ENCODE data around the gene NUDCD3.

Gene NUDCD3

GRCh38 chr7:44497155-44498027 is 6.9 kb upstream of the NUDCD3 start:
- Histone ChIP-seq H3K9ac (ENCODE audit: low read depth in 1 of 2, low read length in 2 of 2) (no peak overlapping the region), H3K27ac (ENCODE audit: low read depth in 2 of 2, low read length in 2 of 2) (no peak overlapping the region), H3K9me3 (ENCODE audit: control insufficient read depth in 2 of 2, low read length in 2 of 2) (no peaks in the 10 kb centered on the region), H3K4me1 (ENCODE audit: control insufficient read depth in 2 of 2, insufficient read depth in 2 of 2, low read length in 2 of 2) (no peaks in the 10 kb centered on the region), H3K27me3 (ENCODE audit: control insufficient read depth in 2 of 2, insufficient read depth in 2 of 2, low read length in 2 of 2) (no peaks in the 10 kb centered on the region), H3K36me3 (ENCODE audit: control insufficient read depth in 2 of 2, insufficient read depth in 2 of 2, low read length in 2 of 2) (no peaks in the 10 kb centered on the region), H3K4me3 (ENCODE audit: low read length in 2 of 2) (no peak overlapping the region)

DNA sequence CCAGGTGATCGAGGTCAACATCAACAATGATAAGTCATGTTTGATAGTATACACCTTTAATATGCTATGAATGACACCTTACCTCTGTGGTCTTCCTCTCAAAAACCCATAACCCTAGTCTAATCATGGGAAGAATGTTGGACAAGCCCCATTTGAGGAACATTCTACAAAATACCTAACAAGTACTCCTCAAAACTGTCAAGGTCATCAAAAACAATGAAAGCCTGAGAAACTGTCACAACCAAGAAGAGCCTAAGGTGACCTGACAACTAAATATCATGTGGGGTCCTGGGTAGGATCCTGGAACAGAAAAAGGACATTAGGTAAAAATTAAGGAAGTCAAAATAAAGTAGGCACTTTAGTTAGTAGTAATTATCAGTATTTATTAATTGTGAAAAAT is 5.9 kb upstream of the NUDCD3 start:
- Histone ChIP-seq H3K36me3 (ENCODE audit: control insufficient read depth in 2 of 2, insufficient read depth in 2 of 2, low read length in 2 of 2) (no peaks in the 10 kb centered on the region), H3K27me3 (ENCODE audit: control insufficient read depth in 2 of 2, insufficient read depth in 2 of 2, low read length in 2 of 2) (no peaks in the 10 kb centered on the region), H3K4me3 (ENCODE audit: low read length in 2 of 2) (no peak overlapping the region), H3K4me1 (ENCODE audit: control insufficient read depth in 2 of 2, insufficient read depth in 2 of 2, low read length in 2 of 2) (no peaks in the 10 kb centered on the region), H3K9me3 (ENCODE audit: control insufficient read depth in 2 of 2, low read length in 2 of 2) (no peaks in the 10 kb centered on the region), H3K27ac (ENCODE audit: low read depth in 2 of 2, low read length in 2 of 2) (no peak overlapping the region), H3K9ac (ENCODE audit: low read depth in 1 of 2, low read length in 2 of 2) (no peak overlapping the region)

- Histone ChIP-seq H3K4me1 (ENCODE audit: control insufficient read depth in 2 of 2, insufficient read depth in 2 of 2, low read length in 2 of 2) (peaks cover 0 to 5% of the 10 kb centered on the region in 2 donors), H3K9ac (ENCODE audit: low read depth in 1 of 2, low read length in 2 of 2) (no peak overlapping the region), H3K36me3 (ENCODE audit: control insufficient read depth in 2 of 2, insufficient read depth in 2 of 2, low read length in 2 of 2) (no peaks in the 10 kb centered on the region), H3K9me3 (ENCODE audit: control insufficient read depth in 2 of 2, low read length in 2 of 2) (no peaks in the 10 kb centered on the region), H3K4me3 (ENCODE audit: low read length in 2 of 2) (no peak overlapping the region), H3K27ac (ENCODE audit: low read depth in 2 of 2, low read length in 2 of 2) (no peak overlapping the region), H3K27me3 (ENCODE audit: control insufficient read depth in 2 of 2, insufficient read depth in 2 of 2, low read length in 2 of 2) (no peaks in the 10 kb centered on the region)
These were observed 4.5 kb upstream of the NUDCD3 start for GRCh38 chr7:44494960-44495359.

GRCh38 chr7:44491229-44491628 is 771 bp upstream of the NUDCD3 start:
- H3K9me3 ChIP-seq (ENCODE audit: control insufficient read depth in 2 of 2, low read length in 2 of 2): no peaks in the 10 kb centered on the region
- peak overlapping the region; percentile 93 to 97 for H3K4me3 ChIP-seq (ENCODE audit: low read length in 2 of 2)
- H3K27ac ChIP-seq (ENCODE audit: low read depth in 2 of 2, low read length in 2 of 2): peak overlapping the region in 1 of 2 donors; percentile 95
- H3K36me3 ChIP-seq (ENCODE audit: control insufficient read depth in 2 of 2, insufficient read depth in 2 of 2, low read length in 2 of 2): no peaks in the 10 kb centered on the region
- H3K4me1 ChIP-seq (ENCODE audit: control insufficient read depth in 2 of 2, insufficient read depth in 2 of 2, low read length in 2 of 2): peaks cover 13 to 21% of the 10 kb centered on the region in 2 donors
- no peaks in the 10 kb centered on the region for H3K27me3 ChIP-seq (ENCODE audit: control insufficient read depth in 2 of 2, insufficient read depth in 2 of 2, low read length in 2 of 2)
- peak overlapping the region; percentile 87 to 93 for H3K9ac ChIP-seq (ENCODE audit: low read depth in 1 of 2, low read length in 2 of 2)

DNA sequence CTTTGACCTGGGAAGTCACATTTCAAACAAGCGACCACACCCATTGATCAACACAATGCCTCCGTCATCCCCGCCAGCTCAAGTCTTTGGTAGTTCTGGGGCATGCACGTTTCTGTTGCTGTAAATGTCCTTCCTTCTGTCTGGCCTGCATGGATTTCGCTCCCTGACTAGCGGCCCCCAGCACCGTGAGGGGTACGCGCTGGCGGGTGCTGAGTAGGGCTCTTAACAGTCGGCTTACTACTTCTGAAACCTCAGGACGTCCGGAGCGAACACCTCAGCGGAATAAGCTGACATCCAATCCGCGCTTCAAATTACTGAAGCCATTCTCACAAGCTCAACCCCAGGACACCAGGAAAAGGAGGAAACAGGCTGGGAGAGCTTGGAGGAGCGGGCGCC is 505 bp downstream of the NUDCD3 start:
- Histone ChIP-seq H3K9ac (ENCODE audit: low read depth in 1 of 2, low read length in 2 of 2) (peak overlapping the region; percentile 87 to 93), H3K36me3 (ENCODE audit: control insufficient read depth in 2 of 2, insufficient read depth in 2 of 2, low read length in 2 of 2) (peaks cover 1 to 4% of the 10 kb centered on the region in 2 donors), H3K4me3 (ENCODE audit: low read length in 2 of 2) (peak overlapping the region; percentile 93 to 97), H3K4me1 (ENCODE audit: control insufficient read depth in 2 of 2, insufficient read depth in 2 of 2, low read length in 2 of 2) (peaks cover 13 to 21% of the 10 kb centered on the region in 2 donors), H3K27ac (ENCODE audit: low read depth in 2 of 2, low read length in 2 of 2) (peak overlapping the region; percentile 95), H3K27me3 (ENCODE audit: control insufficient read depth in 2 of 2, insufficient read depth in 2 of 2, low read length in 2 of 2) (no peaks in the 10 kb centered on the region), H3K9me3 (ENCODE audit: control insufficient read depth in 2 of 2, low read length in 2 of 2) (no peaks in the 10 kb centered on the region)

DNA sequence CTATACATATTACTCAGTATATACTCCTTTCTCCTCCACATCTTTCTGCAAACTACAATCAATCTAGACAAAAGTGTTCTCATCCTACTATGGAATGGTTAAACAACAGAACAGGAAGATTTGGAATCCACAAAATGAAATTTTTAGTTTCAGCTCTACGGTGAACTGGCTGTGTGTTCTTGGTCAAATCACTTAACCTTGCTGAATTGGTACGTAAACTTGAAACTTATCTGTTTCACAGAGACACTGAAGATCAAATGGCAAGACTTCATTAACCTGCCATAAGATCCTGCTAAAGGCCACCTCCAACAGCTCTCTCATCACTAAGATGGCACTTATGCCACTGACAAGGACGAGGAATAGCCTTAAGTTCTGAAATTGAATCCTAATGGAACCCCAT is 1.5 kb downstream of the NUDCD3 start:
- no peaks in the 10 kb centered on the region for H3K27me3 ChIP-seq (ENCODE audit: control insufficient read depth in 2 of 2, insufficient read depth in 2 of 2, low read length in 2 of 2)
- no peak overlapping the region for H3K27ac ChIP-seq (ENCODE audit: low read depth in 2 of 2, low read length in 2 of 2)
- H3K9ac ChIP-seq (ENCODE audit: low read depth in 1 of 2, low read length in 2 of 2): no peak overlapping the region
- H3K9me3 ChIP-seq (ENCODE audit: control insufficient read depth in 2 of 2, low read length in 2 of 2): no peaks in the 10 kb centered on the region
- H3K36me3 ChIP-seq (ENCODE audit: control insufficient read depth in 2 of 2, insufficient read depth in 2 of 2, low read length in 2 of 2): peaks cover 11 to 14% of the 10 kb centered on the region in 2 donors
- peaks cover 13 to 21% of the 10 kb centered on the region in 2 donors for H3K4me1 ChIP-seq (ENCODE audit: control insufficient read depth in 2 of 2, insufficient read depth in 2 of 2, low read length in 2 of 2)
- peak overlapping the region in 1 of 2 donors; percentile 97 for H3K4me3 ChIP-seq (ENCODE audit: low read length in 2 of 2)

GRCh38 chr7:44486693-44487092 is 3.8 kb downstream of the NUDCD3 start:
- no peaks in the 10 kb centered on the region for H3K9me3 ChIP-seq (ENCODE audit: control insufficient read depth in 2 of 2, low read length in 2 of 2)
- no peaks in the 10 kb centered on the region for H3K27me3 ChIP-seq (ENCODE audit: control insufficient read depth in 2 of 2, insufficient read depth in 2 of 2, low read length in 2 of 2)
- peaks cover 13 to 21% of the 10 kb centered on the region in 2 donors for H3K4me1 ChIP-seq (ENCODE audit: control insufficient read depth in 2 of 2, insufficient read depth in 2 of 2, low read length in 2 of 2)
- H3K27ac ChIP-seq (ENCODE audit: low read depth in 2 of 2, low read length in 2 of 2): no peak overlapping the region
- H3K9ac ChIP-seq (ENCODE audit: low read depth in 1 of 2, low read length in 2 of 2): no peak overlapping the region
- peaks cover 29 to 34% of the 10 kb centered on the region in 2 donors for H3K36me3 ChIP-seq (ENCODE audit: control insufficient read depth in 2 of 2, insufficient read depth in 2 of 2, low read length in 2 of 2)
- no peak overlapping the region for H3K4me3 ChIP-seq (ENCODE audit: low read length in 2 of 2)

DNA sequence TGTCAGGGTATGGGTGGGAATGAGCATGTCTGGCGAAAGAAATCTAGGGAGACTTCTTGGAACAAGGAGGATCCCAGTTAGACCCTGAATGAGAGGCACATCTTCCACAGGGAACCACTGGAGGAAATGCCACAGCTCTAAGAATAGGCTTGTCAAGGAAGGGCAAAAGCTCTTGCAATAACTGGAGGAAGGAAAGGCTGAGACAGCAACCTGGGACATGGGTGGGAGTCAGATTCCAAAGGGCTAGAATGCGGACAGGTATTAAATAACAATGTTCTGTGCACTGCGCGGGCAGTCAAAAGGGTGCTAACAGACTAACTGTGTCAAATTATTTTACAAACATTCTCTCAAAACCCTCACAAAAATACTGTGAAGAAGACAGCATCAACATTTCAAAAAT is 4.5 kb downstream of the NUDCD3 start:
- Histone ChIP-seq H3K27me3 (ENCODE audit: control insufficient read depth in 2 of 2, insufficient read depth in 2 of 2, low read length in 2 of 2) (no peaks in the 10 kb centered on the region), H3K4me1 (ENCODE audit: control insufficient read depth in 2 of 2, insufficient read depth in 2 of 2, low read length in 2 of 2) (peaks cover 13 to 18% of the 10 kb centered on the region in 2 donors), H3K9me3 (ENCODE audit: control insufficient read depth in 2 of 2, low read length in 2 of 2) (no peaks in the 10 kb centered on the region), H3K9ac (ENCODE audit: low read depth in 1 of 2, low read length in 2 of 2) (no peak overlapping the region), H3K36me3 (ENCODE audit: control insufficient read depth in 2 of 2, insufficient read depth in 2 of 2, low read length in 2 of 2) (peaks cover 36 to 39% of the 10 kb centered on the region in 2 donors), H3K27ac (ENCODE audit: low read depth in 2 of 2, low read length in 2 of 2) (no peak overlapping the region), H3K4me3 (ENCODE audit: low read length in 2 of 2) (no peak overlapping the region)

- Histone ChIP-seq H3K9me3 (ENCODE audit: control insufficient read depth in 2 of 2, low read length in 2 of 2) (no peaks in the 10 kb centered on the region), H3K27ac (ENCODE audit: low read depth in 2 of 2, low read length in 2 of 2) (no peak overlapping the region), H3K9ac (ENCODE audit: low read depth in 1 of 2, low read length in 2 of 2) (no peak overlapping the region), H3K36me3 (ENCODE audit: control insufficient read depth in 2 of 2, insufficient read depth in 2 of 2, low read length in 2 of 2) (peaks cover 39 to 42% of the 10 kb centered on the region in 2 donors), H3K4me3 (ENCODE audit: low read length in 2 of 2) (no peak overlapping the region), H3K4me1 (ENCODE audit: control insufficient read depth in 2 of 2, insufficient read depth in 2 of 2, low read length in 2 of 2) (peaks cover 12 to 16% of the 10 kb centered on the region in 2 donors), H3K27me3 (ENCODE audit: control insufficient read depth in 2 of 2, insufficient read depth in 2 of 2, low read length in 2 of 2) (no peaks in the 10 kb centered on the region)
These were observed 5.8 kb downstream of the NUDCD3 start for GRCh38 chr7:44484482-44485313.

All from mucosa of rectum (tissue), 2 donors.